Effector memory CD8-positive, alpha-beta T cell (primary cell): ENCODE results near the gene DVL1.

Source experiments
- ATAC-seq: fragments of 150-1000 bp; cut with Tn5 transposase; replicated peaks from 2 replicates; pipeline ENCODE4 v1.10.0; 2021; ENCODE audit warnings: mild to moderate bottlenecking, moderate library complexity
- DNase-seq, 3 experiments: peaks; one replicate each; pipeline ENCODE4 v3.0.0; 2021
- H3K27ac Mint-ChIP-seq, 2 donors: one replicate each; pipeline ENCODE4 v1.8.0; 2022; ENCODE audit warnings: mild to moderate bottlenecking in 2 of 2, mixed read lengths in 2 of 2, moderate library complexity in 2 of 2
- H3K27me3 Mint-ChIP-seq, 2 donors: one replicate each; pipeline ENCODE4 v1.8.0; 2022; ENCODE audit warnings: mixed read lengths in 2 of 2
- H3K36me3 Mint-ChIP-seq: one replicate; pipeline ENCODE4 v1.8.0; 2022; ENCODE audit warnings: mild to moderate bottlenecking, moderate library complexity, mixed read lengths; ENCODE audit not compliant: insufficient read depth
- H3K4me1 Mint-ChIP-seq, 2 donors: one replicate each; pipeline ENCODE4 v1.8.0; 2022; ENCODE audit warnings: low read depth in 2 of 2, mixed read lengths in 2 of 2
- H3K4me3 Mint-ChIP-seq, 2 donors: one replicate each; pipeline ENCODE4 v1.8.0; 2022; ENCODE audit warnings: mild to moderate bottlenecking in 2 of 2, mixed read lengths in 2 of 2, moderate library complexity in 2 of 2
- H3K9me3 Mint-ChIP-seq, 2 donors: one replicate each; pipeline ENCODE4 v1.8.0; 2022; ENCODE audit warnings: mixed read lengths in 2 of 2

The DVL1 gene

DNA sequence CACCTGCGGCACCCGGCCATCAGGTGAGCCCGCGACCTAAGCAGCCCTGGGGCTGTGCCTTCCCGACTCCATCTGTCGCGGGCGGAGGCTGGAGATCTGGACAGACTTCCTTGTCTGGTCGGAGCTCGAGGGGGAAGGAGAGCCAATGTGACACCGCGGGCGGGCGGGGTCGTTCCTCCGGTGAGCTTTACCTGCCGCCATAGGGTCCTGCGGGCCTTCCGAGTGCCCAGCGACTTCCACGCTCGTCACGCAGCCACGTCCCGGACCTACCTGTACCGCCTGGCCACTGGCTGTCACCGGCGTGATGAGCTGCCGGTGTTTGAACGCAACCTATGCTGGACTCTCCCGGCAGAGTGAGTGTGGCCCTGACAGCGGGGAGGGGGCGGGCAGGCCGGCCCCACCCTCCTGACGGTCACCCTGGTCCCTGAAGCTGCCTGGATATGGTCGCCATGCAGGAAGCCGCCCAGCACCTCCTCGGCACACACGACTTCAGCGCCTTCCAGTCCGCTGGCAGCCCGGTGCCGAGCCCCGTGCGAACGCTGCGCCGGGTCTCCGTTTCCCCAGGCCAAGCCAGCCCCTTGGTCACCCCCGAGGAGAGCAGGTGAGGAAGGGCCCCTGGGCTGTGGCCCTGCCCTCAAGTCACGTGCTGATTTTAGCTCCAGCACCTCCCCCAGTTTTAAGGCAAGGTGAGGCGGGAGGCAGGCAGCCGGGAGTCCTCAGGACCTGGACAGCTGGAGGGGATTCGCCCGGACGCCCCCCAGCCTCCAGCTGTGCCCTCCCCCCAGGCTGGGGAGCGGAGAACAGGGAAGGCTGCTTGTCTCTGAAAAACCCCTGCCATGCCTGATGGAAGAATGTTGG, 39.7 kb downstream of the DVL1 start:
- Mint-ChIP-seq H3K27me3 (no peaks in the 10 kb centered on the region), H3K4me1 (peaks cover 17 to 19% of the 10 kb centered on the region in 2 donors), H3K27ac (peak overlapping the region in 1 of 2 donors; percentile 78), H3K4me3 (peak overlapping the region; percentile 58 to 69), H3K9me3 (no peaks in the 10 kb centered on the region), H3K36me3 (peaks cover 43% of the 10 kb centered on the region)
- DNase-seq (peak in 1 of 3 experiments; percentile 20), ATAC-seq (no peak)

DNA sequence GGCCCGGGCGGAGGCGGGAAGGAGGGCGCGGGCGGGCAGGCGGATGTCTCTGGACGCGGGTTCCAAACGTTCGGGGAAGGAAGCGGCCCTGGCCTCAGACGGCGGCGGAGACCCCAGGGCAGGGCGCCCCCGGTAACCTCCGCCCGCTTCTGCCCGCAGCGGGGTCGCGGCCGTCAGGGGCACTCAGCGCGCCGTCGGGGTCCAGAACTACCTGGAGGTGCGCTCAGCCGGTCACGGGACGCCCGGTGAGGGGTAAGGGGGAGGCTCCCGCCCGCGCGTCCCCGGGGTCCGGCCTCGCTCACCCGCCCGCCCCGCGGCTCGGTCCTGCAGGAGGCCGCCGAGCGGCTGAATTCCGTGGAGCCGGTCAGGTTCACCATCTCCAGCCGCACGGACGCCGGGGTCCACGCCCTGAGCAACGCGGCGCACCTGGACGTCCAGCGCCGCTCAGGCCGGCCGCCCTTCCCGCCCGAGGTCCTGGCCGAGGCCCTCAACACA, 40.4 kb downstream of the DVL1 start:
- ATAC-seq (no peak), DNase-seq (no peak)
- H3K4me3 Mint-ChIP-seq: peak overlapping the region; percentile 79 to 80
- H3K4me1 Mint-ChIP-seq: peaks cover 17 to 20% of the 10 kb centered on the region in 2 donors
- no peaks in the 10 kb centered on the region for H3K9me3 Mint-ChIP-seq
- peaks cover 40% of the 10 kb centered on the region for H3K36me3 Mint-ChIP-seq
- no peaks in the 10 kb centered on the region for H3K27me3 Mint-ChIP-seq
- H3K27ac Mint-ChIP-seq: peak overlapping the region; percentile 75 to 78

DNA sequence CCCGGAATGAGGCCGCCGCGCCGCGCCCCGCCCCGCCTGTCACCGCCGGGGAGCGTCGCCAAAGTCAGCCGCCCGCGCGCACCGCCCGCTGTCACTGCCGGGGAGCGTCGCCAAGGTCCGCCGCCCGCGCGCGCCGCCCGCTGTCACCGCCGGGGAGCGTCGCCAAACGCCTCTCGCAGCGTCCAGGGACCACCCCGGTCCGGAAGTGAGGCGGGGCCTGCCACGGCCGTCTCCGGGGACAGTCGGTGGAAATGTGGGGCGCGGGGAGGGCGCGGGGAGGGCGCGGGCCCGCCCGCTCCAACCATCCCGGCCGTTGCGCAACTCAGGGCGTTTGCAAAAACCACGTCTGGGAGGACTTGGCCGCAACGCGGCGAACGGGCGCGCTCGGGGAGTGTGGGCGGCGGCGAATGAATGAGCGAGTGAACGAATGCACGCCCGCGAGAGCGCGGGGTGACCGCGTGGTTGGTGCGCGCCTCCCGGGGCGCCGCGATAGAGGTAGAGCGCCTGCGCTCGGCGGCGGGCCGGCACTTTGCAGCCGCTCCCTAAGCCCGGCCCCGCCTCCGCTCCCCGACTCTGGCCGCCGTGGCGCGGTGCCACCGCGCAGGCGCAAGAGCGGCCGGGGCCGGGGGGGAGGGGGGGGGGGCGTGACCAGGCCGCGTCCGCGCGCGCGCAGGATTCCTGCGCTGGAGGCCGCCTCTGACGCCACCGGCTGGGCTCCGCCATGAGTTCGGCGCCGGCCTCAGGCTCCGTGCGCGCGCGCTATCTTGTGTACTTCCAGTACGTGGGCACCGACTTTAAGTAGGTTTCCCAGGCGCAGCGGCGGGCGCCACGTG, 41.1 kb downstream of the DVL1 start, which contains the start of the genes ACAP3 and PUSL1:
TSS of gene ACAP3 (minus strand) at position 8 of the 833 bp plus-strand sequence. CDS start 115 bp downstream, outside the sequence.
TSS of gene PUSL1 (plus strand) at position 675 of the 833 bp plus-strand sequence. CDS start at position 722, 47 bp downstream.
- no peaks in the 10 kb centered on the region for H3K9me3 Mint-ChIP-seq

DNA sequence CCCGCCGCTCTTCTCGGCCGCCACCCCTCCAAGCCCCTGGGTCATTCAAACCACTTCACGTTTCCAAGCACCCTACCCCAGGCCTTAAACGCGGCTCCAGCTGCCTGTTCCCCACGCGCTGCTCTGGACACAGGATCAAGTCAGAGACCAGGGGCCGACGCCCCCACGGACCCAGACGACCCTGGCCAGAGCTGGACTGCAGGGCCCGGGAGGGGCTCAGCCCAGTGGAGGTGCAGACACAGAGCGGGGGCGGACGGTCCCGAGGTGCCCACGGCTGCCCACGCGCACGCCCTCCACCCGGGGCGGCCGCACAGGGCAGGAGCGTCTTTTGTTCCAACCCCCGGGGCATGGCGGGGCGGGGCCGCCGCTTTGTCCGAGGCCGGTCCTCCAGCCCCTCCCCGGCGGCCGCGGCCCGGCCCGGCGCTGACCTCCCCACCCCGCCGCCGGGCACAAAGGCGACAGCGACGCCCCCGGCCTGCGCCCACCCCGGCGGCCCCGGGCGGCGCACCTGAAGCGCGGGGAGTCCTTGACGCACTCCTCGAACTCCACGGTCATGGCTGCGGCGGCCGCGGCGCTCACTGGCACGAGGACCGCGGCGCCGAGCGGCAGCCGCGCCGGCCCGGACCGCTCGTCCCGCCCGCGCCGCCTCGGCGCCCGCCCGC, 41.8 kb downstream of the DVL1 start:
- H3K27ac Mint-ChIP-seq: peak overlapping the region in 1 of 2 donors; percentile 78
- ATAC-seq (no peak), DNase-seq (peak in 1 of 3 experiments; percentile 16)
- H3K27me3 Mint-ChIP-seq: no peaks in the 10 kb centered on the region
- H3K4me3 Mint-ChIP-seq: peak overlapping the region; percentile 80 to 84
- peaks cover 35% of the 10 kb centered on the region for H3K36me3 Mint-ChIP-seq
- H3K9me3 Mint-ChIP-seq: no peaks in the 10 kb centered on the region
- H3K4me1 Mint-ChIP-seq: peaks cover 17 to 20% of the 10 kb centered on the region in 2 donors

More for the DNA sequence above, 41.1 kb downstream of the DVL1 start, which contains the start of the genes ACAP3 and PUSL1:
- DNase-seq (peak; percentile 86 to 89 (median 87)), ATAC-seq (peak; percentile 69)
- peak within 1 kb of the TSS; percentile 75 to 78 for H3K27ac Mint-ChIP-seq
- peaks cover 36% of the 10 kb centered on the region for H3K36me3 Mint-ChIP-seq
- no peaks in the 10 kb centered on the region for H3K27me3 Mint-ChIP-seq
- H3K4me1 Mint-ChIP-seq: peaks cover 17 to 20% of the 10 kb centered on the region in 2 donors
- H3K4me3 Mint-ChIP-seq: peak within 1 kb of the TSS; percentile 80 to 84

DNA sequence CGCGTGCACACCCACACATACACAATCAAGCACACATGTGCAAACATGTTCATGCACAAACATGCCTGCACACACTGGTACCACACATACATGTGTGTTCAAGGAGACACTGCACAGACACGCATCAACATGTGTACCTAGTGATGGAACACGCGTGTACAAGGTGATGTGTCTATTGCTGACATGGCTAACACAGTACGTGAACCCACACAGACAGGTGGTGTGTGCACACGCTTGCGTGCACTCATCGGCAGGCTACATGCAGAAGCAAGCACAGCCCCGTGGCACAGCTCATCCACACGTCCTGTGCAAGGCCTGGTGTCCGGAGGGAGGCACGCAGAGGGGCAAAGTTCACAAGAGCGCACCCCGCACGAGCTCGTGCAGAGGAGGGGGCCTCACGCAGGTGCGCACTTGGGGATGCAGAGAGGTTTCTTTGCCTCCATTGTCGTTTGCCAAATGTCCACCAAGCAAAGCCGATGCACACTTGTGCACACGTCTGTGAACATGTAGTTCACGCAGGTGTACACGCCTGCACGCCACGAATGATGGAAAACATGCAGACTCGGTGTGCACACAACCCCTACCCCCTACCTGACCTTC, 42.5 kb downstream of the DVL1 start:
- peaks cover 17 to 20% of the 10 kb centered on the region in 2 donors for H3K4me1 Mint-ChIP-seq
- H3K27ac Mint-ChIP-seq: peak overlapping the region in 1 of 2 donors; percentile 78
- peak overlapping the region; percentile 80 to 84 for H3K4me3 Mint-ChIP-seq
- DNase-seq (no peak), ATAC-seq (no peak)
- peaks cover 35% of the 10 kb centered on the region for H3K36me3 Mint-ChIP-seq
- no peaks in the 10 kb centered on the region for H3K9me3 Mint-ChIP-seq
- no peaks in the 10 kb centered on the region for H3K27me3 Mint-ChIP-seq

DNA sequence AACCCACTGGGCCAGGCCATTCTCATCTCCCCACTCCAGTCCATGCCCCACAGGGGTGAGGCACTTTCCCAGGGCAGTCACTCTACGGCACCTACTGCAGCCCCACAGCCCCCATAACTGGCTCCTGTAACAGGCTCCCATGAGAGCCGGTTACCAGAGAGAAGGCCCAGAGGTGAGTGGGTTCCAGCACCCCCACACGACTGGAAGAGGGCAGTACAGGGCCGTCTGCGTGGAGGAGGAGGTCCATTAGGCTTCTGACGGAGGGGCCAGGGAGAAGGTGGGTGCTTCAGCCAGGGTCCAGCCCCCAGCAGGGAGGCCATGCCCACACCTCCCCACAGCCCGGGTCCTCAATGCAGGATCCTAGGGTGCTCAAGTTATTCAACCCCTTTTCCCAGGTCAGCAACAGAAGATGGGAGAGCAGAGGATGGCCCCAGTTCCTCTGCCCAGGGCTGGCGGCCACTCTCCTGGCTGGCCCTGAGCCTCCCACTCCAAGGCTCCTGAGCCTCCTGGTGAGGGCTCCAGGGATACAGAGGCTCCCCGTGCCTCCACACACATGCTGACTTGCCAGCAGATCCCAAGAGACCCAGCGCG, 43.1 kb downstream of the DVL1 start:
- no peak for ATAC-seq
- DNase-seq: no peak
- Mint-ChIP-seq H3K9me3 (no peaks in the 10 kb centered on the region), H3K36me3 (peaks cover 31% of the 10 kb centered on the region), H3K4me3 (peak overlapping the region; percentile 80 to 84), H3K27ac (peak overlapping the region; percentile 58 to 78), H3K27me3 (no peaks in the 10 kb centered on the region), H3K4me1 (peaks cover 17 to 20% of the 10 kb centered on the region in 2 donors)

DNA sequence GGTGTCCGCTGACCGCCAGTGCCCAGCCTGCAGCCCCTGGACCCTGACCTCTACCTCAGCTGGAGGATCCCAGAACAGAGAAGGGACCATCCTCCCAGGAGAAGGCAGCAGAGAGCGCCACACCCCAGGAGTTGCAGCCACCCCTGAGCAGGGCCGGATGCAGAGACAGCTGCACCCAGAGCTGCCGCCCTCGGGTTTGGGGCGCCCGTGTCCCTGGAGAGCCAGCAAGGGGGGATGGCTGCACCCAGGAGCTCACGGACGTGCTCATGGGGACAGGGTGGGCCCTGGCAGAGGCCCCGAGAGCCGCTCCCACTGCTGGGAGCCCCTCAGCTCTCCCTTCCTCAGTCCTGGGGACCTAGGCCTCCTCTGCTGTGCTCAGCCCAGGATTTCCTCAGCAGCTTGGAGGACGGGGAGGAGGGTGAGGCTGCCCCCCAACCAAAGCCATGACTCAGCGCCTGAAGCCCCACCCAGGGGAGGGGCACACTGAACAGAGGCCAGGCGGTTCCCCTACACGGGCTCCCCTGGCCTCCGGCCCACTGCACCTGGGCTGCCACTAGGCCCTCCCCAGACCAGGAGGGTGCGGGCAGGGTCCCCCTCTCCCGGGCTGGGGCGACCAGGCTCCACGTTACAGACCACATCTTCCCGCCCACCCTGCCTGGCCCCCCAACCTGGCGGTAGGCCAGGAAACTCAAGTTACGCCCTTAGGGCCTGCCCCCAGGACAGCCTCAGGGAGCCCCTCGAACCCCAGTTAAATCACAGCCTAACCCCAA, 43.7 kb downstream of the DVL1 start:
- Mint-ChIP-seq H3K4me3 (peak overlapping the region; percentile 80 to 84), H3K27me3 (no peaks in the 10 kb centered on the region), H3K27ac (peak overlapping the region; percentile 58 to 78), H3K4me1 (peaks cover 17 to 20% of the 10 kb centered on the region in 2 donors), H3K36me3 (peaks cover 28% of the 10 kb centered on the region), H3K9me3 (no peaks in the 10 kb centered on the region)
- DNase-seq (peak; percentile 71 to 73 (median 72)), ATAC-seq (peak; percentile 39)

DNA sequence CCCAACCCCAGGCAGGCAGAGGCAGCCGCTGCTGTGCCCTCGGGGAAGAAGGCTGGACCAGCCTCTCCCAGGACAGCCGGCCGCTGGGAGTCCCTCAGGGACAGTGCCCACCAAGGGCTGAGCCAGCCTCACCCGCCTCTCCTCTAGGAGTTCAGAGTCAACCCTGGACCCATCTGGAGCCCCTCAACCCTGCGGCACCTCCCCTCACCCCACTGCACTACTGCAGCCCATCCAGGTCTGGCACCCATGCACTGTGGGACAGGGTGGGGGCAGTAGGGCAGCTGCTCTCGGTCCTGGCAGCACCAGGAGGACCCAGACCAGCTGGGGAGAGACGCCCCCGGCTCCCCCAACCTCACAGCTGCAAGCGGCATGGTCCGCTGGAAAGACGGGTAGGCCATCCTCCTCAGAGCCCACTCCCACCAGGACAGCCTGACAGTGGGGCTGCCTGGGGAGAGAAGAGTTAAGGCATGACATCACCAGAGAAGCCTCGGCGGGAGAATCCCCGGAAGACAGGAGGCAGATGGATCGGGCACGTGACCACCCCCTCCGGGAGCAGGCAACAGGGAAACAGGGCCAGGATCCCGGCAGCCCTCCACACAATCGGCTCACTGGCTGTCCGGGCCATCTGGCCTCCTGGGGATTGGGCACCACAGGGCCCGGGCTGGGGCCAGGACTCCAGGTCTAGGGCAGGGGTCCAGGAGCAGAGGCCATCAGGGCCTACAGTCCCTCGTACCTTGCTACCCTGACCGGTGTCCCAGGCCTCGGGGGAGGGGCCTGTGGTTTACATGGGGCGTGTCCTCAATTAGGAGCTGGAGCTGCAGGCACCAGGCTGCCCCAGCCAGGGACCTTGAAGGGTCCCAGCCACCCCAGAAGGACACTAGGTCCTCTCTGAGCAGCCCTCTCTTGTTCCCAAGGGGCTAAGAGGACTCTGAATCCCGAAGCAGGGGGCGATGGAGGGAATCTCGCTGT, 44.6 kb downstream of the DVL1 start:
- ATAC-seq (no peak), DNase-seq (no peak)
- Mint-ChIP-seq H3K36me3 (peaks cover 19% of the 10 kb centered on the region), H3K9me3 (no peaks in the 10 kb centered on the region), H3K27me3 (no peaks in the 10 kb centered on the region), H3K4me1 (peaks cover 17 to 20% of the 10 kb centered on the region in 2 donors), H3K4me3 (peak overlapping the region; percentile 80 to 84), H3K27ac (peak overlapping the region in 1 of 2 donors; percentile 78)

DNA sequence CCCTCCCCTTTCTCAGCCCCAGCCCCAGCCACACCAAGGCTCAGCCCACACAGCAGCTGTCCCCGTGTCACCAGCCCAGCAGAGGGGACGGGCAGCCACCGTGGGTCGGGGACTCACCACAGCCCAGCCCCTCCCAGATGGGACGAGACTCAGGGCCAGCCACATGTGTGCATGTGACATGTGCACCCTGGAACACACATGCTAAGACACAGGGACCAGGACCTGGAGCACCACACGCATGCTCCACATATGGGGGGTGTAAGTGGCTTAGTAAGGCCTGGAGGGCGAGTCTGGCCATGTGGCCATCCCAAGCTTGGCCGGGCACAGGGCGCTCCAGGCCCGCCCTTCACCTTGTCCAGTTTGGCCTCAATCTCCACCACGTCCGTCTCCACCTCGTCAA, 45.5 kb downstream of the DVL1 start:
- no peak for DNase-seq
- no peaks in the 10 kb centered on the region for H3K27me3 Mint-ChIP-seq
- no peaks in the 10 kb centered on the region for H3K9me3 Mint-ChIP-seq
- H3K27ac Mint-ChIP-seq: no peak overlapping the region
- no peak overlapping the region for H3K4me3 Mint-ChIP-seq
- H3K4me1 Mint-ChIP-seq: peaks cover 17 to 20% of the 10 kb centered on the region in 2 donors
- H3K36me3 Mint-ChIP-seq: peaks cover 15% of the 10 kb centered on the region
- no peak for ATAC-seq

DNA sequence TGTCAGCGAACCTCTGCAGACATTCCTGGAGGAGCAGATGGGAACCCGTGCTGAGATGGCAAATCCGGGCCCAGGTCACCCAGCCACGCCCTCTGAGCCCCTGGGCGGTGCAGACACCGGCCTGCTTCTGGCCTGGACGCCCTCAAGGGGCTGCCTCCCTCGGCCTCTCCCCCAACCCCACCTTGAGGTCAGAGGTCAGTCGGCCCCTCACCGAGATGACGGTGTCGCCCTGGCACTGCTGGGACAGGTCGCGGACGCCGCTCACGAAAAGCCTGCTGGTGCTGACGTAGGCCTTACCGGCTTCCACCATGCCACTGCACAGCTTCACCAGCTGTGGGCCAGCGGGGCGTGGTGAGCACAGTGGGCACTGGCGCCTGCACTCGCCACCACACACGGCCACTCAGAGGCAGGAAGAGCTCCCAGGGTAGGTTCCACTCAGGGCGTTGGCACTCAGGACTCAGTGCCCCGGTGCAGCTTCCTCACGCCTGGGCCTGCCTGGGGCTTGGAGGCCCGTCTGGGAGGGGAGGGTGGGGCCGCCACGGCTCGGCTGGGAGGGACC, 46.2 kb downstream of the DVL1 start:
- H3K27me3 Mint-ChIP-seq: no peaks in the 10 kb centered on the region
- peaks cover 17 to 20% of the 10 kb centered on the region in 2 donors for H3K4me1 Mint-ChIP-seq
- H3K4me3 Mint-ChIP-seq: no peak overlapping the region
- DNase-seq (no peak), ATAC-seq (no peak)
- H3K27ac Mint-ChIP-seq: no peak overlapping the region
- no peaks in the 10 kb centered on the region for H3K9me3 Mint-ChIP-seq
- H3K36me3 Mint-ChIP-seq: peaks cover 8% of the 10 kb centered on the region
